Mesenchymal stem cell (in vitro differentiated cells and primary cell): ENCODE data around the gene CDK14.

Source experiments
- DNase-seq: peaks from one replicate; pipeline ENCODE4 v3.0.0-alpha.2; 2013
- H2AFZ ChIP-seq: one replicate; pipeline ENCODE4 v1.6.1; 2013; ENCODE audit warnings: low read depth, mild to moderate bottlenecking, control low read depth, inconsistent platforms, low read length, moderate library complexity
- H2AK5ac ChIP-seq: 2 replicates; pipeline ENCODE4 v1.6.1; 2013; ENCODE audit warnings: low read length, moderate library complexity, mild to moderate bottlenecking, inconsistent platforms; ENCODE audit not compliant: severe bottlenecking
- H2BK120ac ChIP-seq: one replicate; pipeline ENCODE4 v1.6.1; 2013; ENCODE audit warnings: low read depth, mild to moderate bottlenecking, inconsistent platforms, low read length, moderate library complexity
- H2BK12ac ChIP-seq, 2 experiments: one replicate each; pipeline ENCODE4 v1.6.1; 2013; ENCODE audit warnings: inconsistent platforms in 2 of 2, low read length in 2 of 2, mild to moderate bottlenecking in 2 of 2, moderate library complexity in 2 of 2, control low read depth in 1 of 2
- H2BK15ac ChIP-seq: one replicate; pipeline ENCODE4 v1.6.1; 2013; ENCODE audit warnings: mild to moderate bottlenecking, low read depth, inconsistent platforms; ENCODE audit not compliant: poor library complexity, severe bottlenecking
- H2BK5ac ChIP-seq: 2 replicates; pipeline ENCODE4 v1.6.1; 2013; ENCODE audit warnings: low read depth, mild to moderate bottlenecking, low read length, control low read depth, inconsistent platforms; ENCODE audit not compliant: poor library complexity, severe bottlenecking
- H3K14ac ChIP-seq, 2 experiments: one replicate each; pipeline ENCODE4 v1.6.1; 2013; ENCODE audit warnings: inconsistent platforms in 2 of 2, low read length in 2 of 2, control low read depth in 1 of 2, mild to moderate bottlenecking in 1 of 2, moderate library complexity in 1 of 2
- H3K18ac ChIP-seq, 2 experiments: one replicate each; pipeline ENCODE4 v1.6.1; 2013; ENCODE audit warnings: inconsistent platforms in 2 of 2, low read length in 2 of 2, control low read depth in 1 of 2, low read depth in 1 of 2, mild to moderate bottlenecking in 1 of 2
- H3K23ac ChIP-seq, 2 experiments: one replicate each; pipeline ENCODE4 v1.6.1; 2013; ENCODE audit warnings: inconsistent platforms in 2 of 2, low read length in 2 of 2, mild to moderate bottlenecking in 2 of 2, moderate library complexity in 2 of 2, control low read depth in 1 of 2
- H3K27ac ChIP-seq: 2 replicates; pipeline ENCODE4 v1.5.1; 2013; ENCODE audit warnings: mild to moderate bottlenecking, moderate library complexity, low read length, control low read depth, inconsistent platforms; ENCODE audit not compliant: poor library complexity, severe bottlenecking
- H3K27me3 ChIP-seq, 2 experiments: 2 replicates each; pipeline versions ENCODE4 v1.6.1 to v1.7.0; 2013; ENCODE audit warnings: low read length in 2 of 2, mild to moderate bottlenecking in 2 of 2, moderate library complexity in 2 of 2, control low read depth in 1 of 2, inconsistent platforms in 1 of 2; ENCODE audit not compliant: control insufficient read depth in 1 of 2, insufficient read depth in 1 of 2
- H3K36me3 ChIP-seq, 2 experiments: 2 replicates each; pipeline versions ENCODE4 v1.6.1 to v1.7.0; 2013; ENCODE audit warnings: low read length in 2 of 2, control low read depth in 1 of 2, inconsistent platforms in 1 of 2, low read depth in 1 of 2, mild to moderate bottlenecking in 1 of 2; ENCODE audit not compliant: insufficient read depth in 2 of 2, control insufficient read depth in 1 of 2
- H3K4ac ChIP-seq, 2 experiments: one replicate each; pipeline ENCODE4 v1.6.1; 2013; ENCODE audit warnings: inconsistent platforms in 2 of 2, low read length in 2 of 2, mild to moderate bottlenecking in 2 of 2, moderate library complexity in 2 of 2, control low read depth in 1 of 2, low read depth in 1 of 2
- H3K4me1 ChIP-seq: 2 replicates; pipeline ENCODE4 v1.6.1; 2013; ENCODE audit warnings: low read depth, low read length, control low read depth; ENCODE audit not compliant: control insufficient read depth, insufficient read depth
- H3K4me2 ChIP-seq: 2 replicates; pipeline ENCODE4 v1.6.1; 2013; ENCODE audit warnings: low read length, mild to moderate bottlenecking, inconsistent platforms; ENCODE audit not compliant: poor library complexity, severe bottlenecking
- H3K4me3 ChIP-seq, 2 experiments: 2 replicates each; pipeline versions ENCODE4 v1.5.1 to v1.7.0; 2013; ENCODE audit warnings: low read length in 2 of 2, mild to moderate bottlenecking in 2 of 2, control low read depth in 1 of 2, low read depth in 1 of 2; ENCODE audit not compliant: insufficient read depth in 1 of 2
- H3K79me1 ChIP-seq: replicated peaks from 2 replicates; pipeline ENCODE4 v1.6.1; 2013; ENCODE audit warnings: mild to moderate bottlenecking, control low read depth, low read length, inconsistent platforms; ENCODE audit not compliant: poor library complexity, severe bottlenecking
- H3K9ac ChIP-seq: 2 replicates; pipeline ENCODE4 v1.7.0; 2013; ENCODE audit warnings: mild to moderate bottlenecking, low read length, moderate library complexity
- H3K9me3 ChIP-seq: 2 replicates; pipeline ENCODE4 v1.7.0; 2013; ENCODE audit warnings: mild to moderate bottlenecking, low read length; ENCODE audit not compliant: control insufficient read depth
- H4K8ac ChIP-seq: one replicate; pipeline ENCODE4 v1.6.1; 2013; ENCODE audit warnings: inconsistent platforms, mild to moderate bottlenecking, low read length, moderate library complexity
- H4K91ac ChIP-seq: one replicate; pipeline ENCODE4 v1.6.1; 2013; ENCODE audit warnings: mild to moderate bottlenecking, low read length, inconsistent platforms
- WGBS: methylation state at CpG from one replicate; pipeline ENCODE4 v1.1.7; 2013; ENCODE audit warnings: mixed read lengths; 5-methylcytosine and 5-hydroxymethylcytosine counted together

CDK14 gene

GRCh38 chr7:90678986-90679385 is 82.9 kb downstream of the CDK14 start:
- no peak overlapping the region for H2BK15ac ChIP-seq
- no peaks in the 10 kb centered on the region for H3K9me3 ChIP-seq
- H3K4me1 ChIP-seq: no peaks in the 10 kb centered on the region
- WGBS: 50% methylated on average over 2 of the region's 3 CpGs
- no peak overlapping the region for H3K14ac ChIP-seq
- H3K18ac ChIP-seq: no peak overlapping the region
- no peaks in the 10 kb centered on the region for H3K36me3 ChIP-seq
- no peak overlapping the region for H3K27ac ChIP-seq
- H3K9ac ChIP-seq: no peak overlapping the region
- H2AFZ ChIP-seq: no peak overlapping the region
- no peaks in the 10 kb centered on the region for H3K27me3 ChIP-seq
- no peak overlapping the region for H4K91ac ChIP-seq
- H2BK120ac ChIP-seq: no peak overlapping the region
- no peak overlapping the region for H3K23ac ChIP-seq
- H3K4me2 ChIP-seq: no peak overlapping the region
- no peak overlapping the region for H3K4ac ChIP-seq
- H3K4me3 ChIP-seq: no peak overlapping the region
- no peak overlapping the region for H4K8ac ChIP-seq
- H2BK5ac ChIP-seq: no peak overlapping the region
- no peak overlapping the region for H2BK12ac ChIP-seq
- no peak overlapping the region for H2AK5ac ChIP-seq
- no peak for DNase-seq
- peaks cover 21% of the 10 kb centered on the region for H3K79me1 ChIP-seq

DNA sequence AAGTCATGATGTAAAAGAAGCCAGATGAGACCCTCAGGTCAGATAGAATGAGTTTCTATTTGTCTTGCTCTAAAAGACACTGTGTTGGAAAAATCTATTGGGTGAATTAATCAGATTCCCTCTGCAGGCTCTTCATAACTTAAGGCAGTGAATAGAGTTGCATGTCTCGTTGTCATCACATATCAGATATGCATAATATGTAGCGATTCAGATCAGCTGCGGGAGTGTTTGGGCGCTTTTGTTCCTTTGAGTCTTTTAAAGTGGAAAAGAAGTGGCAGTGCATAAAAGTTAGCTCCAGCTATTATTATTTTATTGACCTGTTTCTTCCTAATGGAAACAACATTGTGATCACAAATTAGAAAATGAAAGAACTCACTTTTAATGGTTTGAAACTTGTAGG is 84.4 kb downstream of the CDK14 start:
- no peak overlapping the region for H2BK120ac ChIP-seq
- no peak overlapping the region for H3K23ac ChIP-seq
- 93% methylated on average over 4 of the region's 4 CpGs for WGBS
- no peaks in the 10 kb centered on the region for H3K9me3 ChIP-seq
- H3K4me2 ChIP-seq: no peak overlapping the region
- no peak overlapping the region for H2AFZ ChIP-seq
- H3K4me1 ChIP-seq: no peaks in the 10 kb centered on the region
- H2BK15ac ChIP-seq: no peak overlapping the region
- H3K36me3 ChIP-seq: no peaks in the 10 kb centered on the region
- H3K79me1 ChIP-seq: peaks cover 22% of the 10 kb centered on the region
- H3K18ac ChIP-seq: no peak overlapping the region
- no peak overlapping the region for H3K9ac ChIP-seq
- no peak overlapping the region for H3K27ac ChIP-seq
- H3K14ac ChIP-seq: no peak overlapping the region
- no peak overlapping the region for H2AK5ac ChIP-seq
- H4K91ac ChIP-seq: no peak overlapping the region
- H2BK5ac ChIP-seq: no peak overlapping the region
- no peak overlapping the region for H3K4ac ChIP-seq
- H2BK12ac ChIP-seq: no peak overlapping the region
- DNase-seq: no peak
- H3K27me3 ChIP-seq: no peaks in the 10 kb centered on the region
- H4K8ac ChIP-seq: no peak overlapping the region
- no peak overlapping the region for H3K4me3 ChIP-seq

- 72% methylated on average over 2 of the region's 2 CpGs for WGBS
- H3K4me2 ChIP-seq: no peak overlapping the region
- no peak overlapping the region for H2BK5ac ChIP-seq
- H3K9me3 ChIP-seq: no peaks in the 10 kb centered on the region
- no peak overlapping the region for H3K14ac ChIP-seq
- no peak overlapping the region for H2BK120ac ChIP-seq
- no peak overlapping the region for H3K27ac ChIP-seq
- H3K9ac ChIP-seq: no peak overlapping the region
- H4K8ac ChIP-seq: no peak overlapping the region
- H2BK15ac ChIP-seq: no peak overlapping the region
- peaks cover 19% of the 10 kb centered on the region for H3K79me1 ChIP-seq
- H2AK5ac ChIP-seq: no peak overlapping the region
- no peaks in the 10 kb centered on the region for H3K27me3 ChIP-seq
- no peak overlapping the region for H2BK12ac ChIP-seq
- no peak overlapping the region for H3K18ac ChIP-seq
- no peak overlapping the region for H2AFZ ChIP-seq
- H3K4me1 ChIP-seq: no peaks in the 10 kb centered on the region
- H4K91ac ChIP-seq: no peak overlapping the region
- no peak overlapping the region for H3K4ac ChIP-seq
- H3K4me3 ChIP-seq: no peak overlapping the region
- no peak for DNase-seq
- no peak overlapping the region for H3K23ac ChIP-seq
- H3K36me3 ChIP-seq: no peaks in the 10 kb centered on the region
These were observed 85.4 kb downstream of the CDK14 start for GRCh38 chr7:90681336-90682022.

DNA sequence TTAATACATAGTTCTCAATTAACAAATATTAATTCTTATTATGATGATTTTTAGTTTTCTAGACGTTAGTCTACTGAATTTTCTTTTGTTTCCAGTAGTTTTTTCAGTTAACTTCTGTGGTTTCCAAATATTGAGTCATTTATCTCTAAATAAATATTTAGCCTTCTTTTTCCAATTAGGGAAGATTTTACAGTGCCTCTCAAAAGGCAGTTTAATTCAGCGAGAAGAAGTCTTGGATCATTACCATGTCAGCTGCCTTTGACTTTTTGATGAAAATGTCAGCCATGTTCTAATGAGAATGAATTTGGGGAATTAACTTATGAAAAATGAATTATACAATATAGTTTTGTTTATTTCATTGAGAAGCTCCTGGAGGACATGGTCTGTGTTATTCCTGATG is 90.0 kb downstream of the CDK14 start:
- Histone ChIP-seq H4K8ac (no peak overlapping the region), H3K9ac (no peak overlapping the region), H3K14ac (no peak overlapping the region), H3K18ac (no peak overlapping the region), H2BK120ac (no peak overlapping the region), H2BK5ac (no peak overlapping the region), H2BK15ac (no peak overlapping the region), H3K27ac (no peak overlapping the region), H2AK5ac (no peak overlapping the region), H2AFZ (no peak overlapping the region), H3K4me2 (no peak overlapping the region), H3K4me3 (no peak overlapping the region), H3K4me1 (no peaks in the 10 kb centered on the region), H4K91ac (no peak overlapping the region), H3K36me3 (no peaks in the 10 kb centered on the region), H3K27me3 (no peaks in the 10 kb centered on the region), H3K9me3 (no peaks in the 10 kb centered on the region), H3K23ac (no peak overlapping the region), H3K79me1 (peaks cover 16% of the 10 kb centered on the region), H3K4ac (no peak overlapping the region), H2BK12ac (no peak overlapping the region)
- 92% methylated on average over 1 of the region's 2 CpGs for WGBS
- no peak for DNase-seq
